GM12892 (cell line): ENCODE measurements around the gene MCUR1.

ENCODE experiments used
- POLR2A ChIP-seq: IDR thresholded peaks from 2 replicates; pipeline ENCODE4 v1.6.1; 2011; ENCODE audit warnings: low read depth, low read length, control low read depth
- POLR2AphosphoS5 ChIP-seq: IDR thresholded peaks from 2 replicates; pipeline ENCODE4 v1.6.1; 2011; ENCODE audit warnings: low read depth, low read length, control low read depth
- TAF1 ChIP-seq: IDR thresholded peaks from 2 replicates; pipeline ENCODE4 v1.6.1; 2011; ENCODE audit warnings: low read depth, mild to moderate bottlenecking, control low read depth, low read length, borderline replicate concordance

- TF ChIP-seq POLR2AphosphoS5 (no peak), POLR2A (no peak), TAF1 (no peak)
These were observed 45.7 kb upstream of the MCUR1 start for GRCh38 chr6:13859871-13860555.
